Hepatocyte (in vitro differentiated cells): ENCODE results near the gene ATP8B3. TPM values are rescaled to one million over a fixed set of nuclear protein-coding genes. Genes with fewer than 3 reads are reported as not detected.

Source experiments
- DNase-seq: peaks from one replicate; pipeline ENCODE4 v3.0.0-alpha.2; 2016; ENCODE audit warnings: low spot score
- H2AFZ ChIP-seq: fragments of 200-600 bp; sonication (generic); 2 replicates; pipeline ENCODE4 v1.6.0; 2016; ENCODE audit warnings: antibody characterized with exemption, mild to moderate bottlenecking
- H3K27ac ChIP-seq: fragments of 200-600 bp; sonication (generic); 2 replicates; pipeline ENCODE4 v1.5.1; 2016; ENCODE audit warnings: mild to moderate bottlenecking
- H3K27me3 ChIP-seq: fragments of 200-600 bp; sonication (generic); 2 replicates; pipeline ENCODE4 v1.6.1; 2016
- H3K36me3 ChIP-seq: fragments of 200-600 bp; sonication (generic); replicated peaks from 2 replicates; pipeline ENCODE4 v1.5.1; 2016; ENCODE audit warnings: low read depth; ENCODE audit not compliant: insufficient read depth
- H3K4me1 ChIP-seq: fragments of 200-600 bp; sonication (generic); 2 replicates; pipeline ENCODE4 v1.5.1; 2016; ENCODE audit warnings: mild to moderate bottlenecking, moderate library complexity; ENCODE audit not compliant: insufficient read depth
- H3K4me2 ChIP-seq: fragments of 200-600 bp; sonication (generic); 2 replicates; pipeline ENCODE4 v1.6.0; 2016
- H3K4me3 ChIP-seq: fragments of 200-600 bp; sonication (generic); 2 replicates; pipeline ENCODE4 v1.5.1; 2016; ENCODE audit warnings: mild to moderate bottlenecking
- H3K79me2 ChIP-seq: fragments of 200-600 bp; sonication (generic); 2 replicates; pipeline ENCODE4 v1.6.0; 2017; ENCODE audit warnings: mild to moderate bottlenecking
- H3K9me2 ChIP-seq: fragments of 200-600 bp; sonication (generic); replicated peaks from 2 replicates; pipeline ENCODE4 v1.6.0; 2017; ENCODE audit warnings: mild to moderate bottlenecking; ENCODE audit not compliant: insufficient read depth
- H3K9me3 ChIP-seq: fragments of 200-600 bp; sonication (generic); 2 replicates; pipeline ENCODE4 v1.5.1; 2016; ENCODE audit warnings: low read depth, mild to moderate bottlenecking
- H4K20me1 ChIP-seq: fragments of 200-600 bp; sonication (generic); 2 replicates; pipeline ENCODE4 v1.6.0; 2016; ENCODE audit warnings: mild to moderate bottlenecking; ENCODE audit not compliant: insufficient read depth, poor library complexity, severe bottlenecking
- EZH2 ChIP-seq: fragments of 200-600 bp; sonication (generic); IDR thresholded peaks from 2 replicates; pipeline ENCODE4 v1.6.1; 2016; ENCODE audit warnings: antibody characterized with exemption, mild to moderate bottlenecking, borderline replicate concordance
- EZH2phosphoT487 ChIP-seq: fragments of 200-600 bp; sonication (generic); IDR thresholded peaks from one replicate; pipeline ENCODE4 v1.6.1; 2018; ENCODE audit warnings: antibody characterized with exemption, mild to moderate bottlenecking, low read depth, moderate library complexity; ENCODE audit not compliant: unreplicated experiment, severe bottlenecking
- WGBS: methylation state at CpG from one replicate; pipeline ENCODE4 v1.1.6; 2016; ENCODE audit warnings: low lambda C conversion rate; ENCODE audit errors: missing lambda C conversion rate; 5-methylcytosine and 5-hydroxymethylcytosine counted together
- polyA plus RNA-seq: library from polyadenylated mRNA; unstranded; fragments of >200 nt; fragmentation: Nextera tagmentation; extraction: Ambion mirVana; gene quantifications from 2 replicates; pipeline ENCODE4 v1.2.1, GENCODE V29; 2016
- total RNA-seq: library from RNA; depleted of rRNA; stranded (reverse); fragments of >200 nt; gene quantifications from 2 replicates; pipeline ENCODE4 v1.2.3, GENCODE V29; 2014
- TF ChIP-seq, protein P1 (sequence below): fragments of 200-600 bp; sonication (generic); IDR thresholded peaks from 2 replicates; pipeline ENCODE4 v1.5.1; 2016; ENCODE audit warnings: antibody characterized with exemption, mild to moderate bottlenecking; ENCODE audit not compliant: poor library complexity

Gene ATP8B3
- total and polyA plus RNA-seq, 2 experiments from 2014 or later: 1.7 to 2.4 TPM

GRCh38 chr19:1849886-1850398, 37.9 kb upstream of the ATP8B3 start:
- Histone ChIP-seq H2AFZ (no peak overlapping the region), H3K27ac (no peak overlapping the region), H3K4me3 (no peak overlapping the region), H4K20me1 (peaks cover 32% of the 10 kb centered on the region), H3K27me3 (no peaks in the 10 kb centered on the region), H3K4me2 (no peak overlapping the region), H3K36me3 (no peaks in the 10 kb centered on the region), H3K9me3 (no peaks in the 10 kb centered on the region), H3K9me2 (no peaks in the 10 kb centered on the region), H3K4me1 (peaks cover 16% of the 10 kb centered on the region), H3K79me2 (peaks cover 55% of the 10 kb centered on the region)
- no peak for TF ChIP-seq EZH2phosphoT487
- DNase-seq: no peak
- WGBS: 86% methylated on average over 10 of the region's 10 CpGs

- Histone ChIP-seq H3K27ac (peak overlapping the region; percentile 37), H3K79me2 (peaks cover 55% of the 10 kb centered on the region), H3K9me2 (no peaks in the 10 kb centered on the region), H3K4me3 (no peak overlapping the region), H3K4me2 (peak overlapping the region; percentile 56), H2AFZ (no peak overlapping the region), H4K20me1 (peaks cover 41% of the 10 kb centered on the region), H3K9me3 (no peaks in the 10 kb centered on the region), H3K36me3 (no peaks in the 10 kb centered on the region), H3K4me1 (peaks cover 14% of the 10 kb centered on the region), H3K27me3 (no peaks in the 10 kb centered on the region)
- TF ChIP-seq EZH2phosphoT487 (no peak), EZH2 (no peak)
- TF ChIP-seq, protein P1, sequence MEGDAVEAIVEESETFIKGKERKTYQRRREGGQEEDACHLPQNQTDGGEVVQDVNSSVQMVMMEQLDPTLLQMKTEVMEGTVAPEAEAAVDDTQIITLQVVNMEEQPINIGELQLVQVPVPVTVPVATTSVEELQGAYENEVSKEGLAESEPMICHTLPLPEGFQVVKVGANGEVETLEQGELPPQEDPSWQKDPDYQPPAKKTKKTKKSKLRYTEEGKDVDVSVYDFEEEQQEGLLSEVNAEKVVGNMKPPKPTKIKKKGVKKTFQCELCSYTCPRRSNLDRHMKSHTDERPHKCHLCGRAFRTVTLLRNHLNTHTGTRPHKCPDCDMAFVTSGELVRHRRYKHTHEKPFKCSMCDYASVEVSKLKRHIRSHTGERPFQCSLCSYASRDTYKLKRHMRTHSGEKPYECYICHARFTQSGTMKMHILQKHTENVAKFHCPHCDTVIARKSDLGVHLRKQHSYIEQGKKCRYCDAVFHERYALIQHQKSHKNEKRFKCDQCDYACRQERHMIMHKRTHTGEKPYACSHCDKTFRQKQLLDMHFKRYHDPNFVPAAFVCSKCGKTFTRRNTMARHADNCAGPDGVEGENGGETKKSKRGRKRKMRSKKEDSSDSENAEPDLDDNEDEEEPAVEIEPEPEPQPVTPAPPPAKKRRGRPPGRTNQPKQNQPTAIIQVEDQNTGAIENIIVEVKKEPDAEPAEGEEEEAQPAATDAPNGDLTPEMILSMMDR: no peak
- no peak for DNase-seq
- WGBS: 80% methylated on average over 5 of the region's 5 CpGs
These were observed 37.0 kb upstream of the ATP8B3 start for GRCh38 chr19:1849132-1849474.

DNA sequence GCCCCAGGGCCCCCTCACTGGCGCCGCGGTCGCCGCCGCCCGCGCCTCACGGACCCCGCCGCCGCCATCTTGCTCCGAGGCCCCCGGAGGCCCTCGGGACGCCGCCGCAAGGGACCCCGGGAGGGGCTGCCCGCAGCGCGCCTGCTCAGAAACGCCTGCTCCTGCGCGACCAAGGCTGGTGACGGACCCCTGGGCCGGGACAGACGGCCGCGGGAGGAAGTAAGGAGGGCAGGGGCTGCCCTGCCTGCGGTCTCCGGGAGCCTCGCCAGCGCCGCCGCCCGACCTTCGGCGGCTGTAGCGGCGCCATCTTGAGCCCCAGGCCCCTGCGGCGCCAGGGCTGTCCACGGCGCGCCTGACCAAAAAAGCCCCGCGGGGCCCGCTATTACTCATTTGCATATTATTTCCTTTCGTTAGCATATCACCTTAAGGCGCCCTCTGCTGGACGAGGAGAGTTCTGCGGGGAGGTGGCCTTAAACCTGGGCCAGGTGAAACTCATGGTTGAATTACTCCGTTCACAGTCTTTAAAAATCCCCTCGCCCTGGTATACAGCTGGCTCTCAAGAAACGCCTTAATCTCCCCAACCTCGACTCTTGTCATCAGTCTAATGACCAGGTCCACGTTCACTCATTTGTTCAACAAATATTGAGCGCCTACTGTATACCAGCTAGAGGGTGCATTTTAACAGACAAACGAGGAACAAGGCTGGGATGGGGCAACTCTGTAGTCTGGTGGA, 36.5 kb upstream of the ATP8B3 start, which contains the start of gene REXO1:
REXO1 (minus strand) TSS at position 85 of the 733 bp plus-strand sequence. CDS start 125 bp downstream, outside the sequence.
- 5% methylated on average over 43 of the region's 60 CpGs for WGBS
- H3K36me3 ChIP-seq: no peaks in the 10 kb centered on the region
- H3K4me2 ChIP-seq: peak within 1 kb of the TSS; percentile 86
- peak within 1 kb of the TSS; percentile 97 for H3K4me3 ChIP-seq
- no peaks in the 10 kb centered on the region for H3K27me3 ChIP-seq
- peaks cover 12% of the 10 kb centered on the region for H3K4me1 ChIP-seq
- no peaks in the 10 kb centered on the region for H3K9me3 ChIP-seq
- H4K20me1 ChIP-seq: peaks cover 46% of the 10 kb centered on the region
- H3K9me2 ChIP-seq: no peaks in the 10 kb centered on the region
- peaks cover 55% of the 10 kb centered on the region for H3K79me2 ChIP-seq
- TF ChIP-seq, protein P1: peak; percentile 96
- no peak for TF ChIP-seq EZH2
- TF ChIP-seq EZH2phosphoT487: no peak
- peak within 1 kb of the TSS; percentile 100 for H3K27ac ChIP-seq
- H2AFZ ChIP-seq: peak within 1 kb of the TSS; percentile 93
- peak; percentile 97 for DNase-seq

DNA sequence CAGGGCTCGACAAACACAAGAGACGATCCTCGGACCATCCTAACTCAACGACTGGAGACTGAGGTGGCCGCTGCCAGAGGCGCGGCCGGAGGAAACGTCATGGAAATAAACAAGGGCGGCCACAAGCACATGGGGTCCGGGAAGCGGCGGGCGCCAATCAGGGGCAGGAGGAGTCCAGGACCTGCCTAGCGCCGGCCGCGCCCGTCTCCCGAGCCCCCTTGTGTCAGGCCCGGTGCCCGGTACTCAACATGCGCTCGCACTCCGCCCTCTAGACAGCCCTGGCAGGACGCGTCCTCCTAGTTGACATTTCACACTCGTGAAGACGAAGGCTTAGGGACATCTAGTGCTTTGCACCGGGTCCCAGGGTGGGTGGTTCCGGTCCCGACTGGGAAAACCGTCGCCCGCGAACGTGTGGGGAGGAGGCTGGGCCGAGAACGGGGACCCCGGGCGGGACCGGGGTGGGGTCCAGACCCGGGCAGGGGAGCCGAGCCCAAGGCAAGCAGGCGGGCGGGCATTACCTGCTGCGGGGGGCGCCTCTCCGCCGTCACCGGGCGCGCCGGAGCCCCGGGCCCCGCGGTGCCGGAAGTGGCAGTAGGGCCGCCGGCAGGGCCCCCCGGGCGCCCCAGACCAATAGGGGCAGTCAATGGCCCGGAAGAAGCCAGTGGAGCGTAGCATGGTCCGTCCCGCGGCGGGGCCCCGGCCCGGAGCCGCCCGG, 35.8 kb upstream of the ATP8B3 start:
- TF ChIP-seq, protein P1: no peak
- TF ChIP-seq EZH2phosphoT487: no peak
- TF ChIP-seq EZH2: no peak
- DNase-seq: peak; percentile 87

More for the DNA sequence above, 35.8 kb upstream of the ATP8B3 start:
- Histone ChIP-seq H3K36me3 (no peaks in the 10 kb centered on the region), H3K79me2 (peaks cover 57% of the 10 kb centered on the region), H3K27me3 (no peaks in the 10 kb centered on the region), H3K9me3 (no peaks in the 10 kb centered on the region), H4K20me1 (peaks cover 50% of the 10 kb centered on the region), H3K27ac (peak overlapping the region; percentile 100), H3K4me1 (peaks cover 10% of the 10 kb centered on the region), H3K9me2 (no peaks in the 10 kb centered on the region), H3K4me3 (peak overlapping the region; percentile 97), H3K4me2 (peak overlapping the region; percentile 86), H2AFZ (peak overlapping the region; percentile 31)
- under 1% methylated on average over 37 of the region's 72 CpGs for WGBS
